SU-DHL-6 (cell line): ENCODE measurements around the gene CADM2.

Source experiments
- H2AFZ ChIP-seq: fragments of 200-600 bp; sonication (generic); 2 replicates; pipeline ENCODE4 v1.6.1; 2014; ENCODE audit warnings: low read depth, mild to moderate bottlenecking, moderate library complexity, mixed read lengths, antibody characterized with exemption, low read length; ENCODE audit not compliant: severe bottlenecking
- H3F3A ChIP-seq: fragments of 200-600 bp; shearing (Covaris generic); 2 replicates; pipeline ENCODE4 v1.6.0; 2016; ENCODE audit warnings: antibody characterized with exemption, mild to moderate bottlenecking; ENCODE audit not compliant: insufficient read depth
- H3K27ac ChIP-seq: fragments of 200-600 bp; sonication (generic); 2 replicates; pipeline ENCODE4 v1.5.1; 2016; ENCODE audit warnings: low read depth, mild to moderate bottlenecking, low read length, moderate library complexity, mixed read lengths
- H3K27me3 ChIP-seq: fragments of 200-600 bp; sonication (generic), shearing (Covaris generic); 2 replicates; pipeline ENCODE4 v1.6.0; 2014; ENCODE audit warnings: mild to moderate bottlenecking, low read length
- H3K36me3 ChIP-seq: fragments of 200-600 bp; sonication (generic); 2 replicates; pipeline ENCODE4 v1.6.1; 2014; ENCODE audit warnings: mild to moderate bottlenecking, low read length, mixed read lengths
- H3K4me2 ChIP-seq: fragments of 300-600, 200-600 bp; shearing (Covaris generic), sonication (generic); 2 replicates; pipeline ENCODE4 v1.6.0; 2014; ENCODE audit warnings: low read length, low read depth, mild to moderate bottlenecking; ENCODE audit not compliant: poor library complexity, severe bottlenecking
- H3K4me3 ChIP-seq: fragments of 200-600 bp; sonication (generic); 2 replicates; pipeline ENCODE4 v1.5.1; 2014; ENCODE audit warnings: antibody characterized with exemption, low read length, mild to moderate bottlenecking, mixed read lengths; ENCODE audit not compliant: insufficient read depth, poor library complexity, severe bottlenecking
- H3K79me2 ChIP-seq: fragments of 200-600 bp; sonication (generic); 2 replicates; pipeline ENCODE4 v1.6.1; 2014; ENCODE audit warnings: mild to moderate bottlenecking, low read length, moderate library complexity; ENCODE audit not compliant: insufficient read depth
- H3K9ac ChIP-seq: fragments of 200-600 bp; sonication (generic); 2 replicates; pipeline ENCODE4 v1.7.0; 2014; ENCODE audit warnings: mild to moderate bottlenecking, low read length
- H3K9me2 ChIP-seq: fragments of 200-600 bp; sonication (generic); replicated peaks from 2 replicates; pipeline ENCODE4 v1.6.1; 2014; ENCODE audit warnings: low read length; ENCODE audit not compliant: insufficient read depth
- H3K9me3 ChIP-seq: fragments of 200-600 bp; sonication (generic); 2 replicates; pipeline ENCODE4 v1.6.1; 2014; ENCODE audit warnings: low read length, mixed read lengths; ENCODE audit not compliant: insufficient read depth
- H4K20me1 ChIP-seq: fragments of 200-600 bp; sonication (generic); 2 replicates; pipeline ENCODE4 v1.6.1; 2014; ENCODE audit warnings: low read depth, mild to moderate bottlenecking, antibody characterized with exemption, low read length, moderate library complexity, mixed read lengths
- EZH2phosphoT487 ChIP-seq: fragments of 200-600 bp; sonication (generic), shearing (Covaris generic); conservative IDR thresholded peaks from 2 replicates; pipeline ENCODE4 v1.6.1; 2018; ENCODE audit warnings: mild to moderate bottlenecking, antibody characterized with exemption, low read length, moderate library complexity, mixed read lengths
- TF ChIP-seq, protein P1 (sequence below): fragments of 200-600 bp; sonication (generic); IDR thresholded peaks from one replicate; pipeline ENCODE4 v1.5.1; 2017; ENCODE audit warnings: antibody characterized with exemption, mild to moderate bottlenecking, low read length, moderate library complexity; ENCODE audit not compliant: insufficient read depth, poor library complexity, severe bottlenecking

Gene CADM2

DNA sequence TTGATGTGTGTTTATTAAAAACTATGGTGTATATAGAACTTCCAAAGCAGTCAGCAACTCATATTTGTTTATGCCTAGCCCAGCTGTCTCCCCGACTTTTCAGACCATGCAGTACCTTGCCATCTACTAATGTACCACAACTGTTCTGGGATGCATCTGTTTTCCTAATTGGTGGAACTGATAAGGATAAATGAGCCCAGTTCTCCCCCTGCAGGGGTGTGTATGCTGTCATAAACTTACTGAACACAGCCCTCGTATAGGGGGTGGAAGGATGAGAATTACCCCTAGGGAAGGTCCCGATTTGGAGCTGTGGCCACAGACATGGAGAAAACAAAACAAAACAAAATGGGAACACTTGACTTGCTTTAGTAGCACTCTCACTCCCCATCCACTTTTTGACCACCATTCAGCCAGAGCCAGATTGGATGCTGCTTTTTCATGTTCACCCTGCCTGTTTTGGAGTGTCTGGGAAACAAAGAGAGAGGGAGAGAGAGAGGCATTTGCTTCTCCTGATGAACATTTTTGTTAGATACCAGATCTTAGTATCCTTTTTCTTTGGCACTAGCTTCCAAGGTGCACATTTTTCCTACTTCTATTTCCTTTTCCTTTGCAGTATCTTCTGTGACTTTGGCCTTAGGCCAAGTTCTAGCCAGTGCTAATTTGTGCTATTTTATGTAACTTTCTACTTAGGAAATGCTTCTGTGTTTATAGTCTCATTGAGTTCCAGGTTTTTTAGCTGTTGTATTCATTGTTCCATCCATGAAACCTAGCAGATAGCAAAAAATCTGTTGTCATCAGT lies 29.1 kb downstream of the CADM2 start:
- Histone ChIP-seq H3K4me2 (no peak overlapping the region), H3K4me3 (no peak overlapping the region), H2AFZ (no peak overlapping the region), H4K20me1 (no peaks in the 10 kb centered on the region), H3K79me2 (no peaks in the 10 kb centered on the region), H3K27me3 (no peaks in the 10 kb centered on the region), H3K9ac (no peak overlapping the region), H3K9me2 (no peaks in the 10 kb centered on the region), H3K27ac (no peak overlapping the region), H3F3A (no peaks in the 10 kb centered on the region), H3K9me3 (no peaks in the 10 kb centered on the region), H3K36me3 (no peaks in the 10 kb centered on the region)
- TF ChIP-seq, protein P1, sequence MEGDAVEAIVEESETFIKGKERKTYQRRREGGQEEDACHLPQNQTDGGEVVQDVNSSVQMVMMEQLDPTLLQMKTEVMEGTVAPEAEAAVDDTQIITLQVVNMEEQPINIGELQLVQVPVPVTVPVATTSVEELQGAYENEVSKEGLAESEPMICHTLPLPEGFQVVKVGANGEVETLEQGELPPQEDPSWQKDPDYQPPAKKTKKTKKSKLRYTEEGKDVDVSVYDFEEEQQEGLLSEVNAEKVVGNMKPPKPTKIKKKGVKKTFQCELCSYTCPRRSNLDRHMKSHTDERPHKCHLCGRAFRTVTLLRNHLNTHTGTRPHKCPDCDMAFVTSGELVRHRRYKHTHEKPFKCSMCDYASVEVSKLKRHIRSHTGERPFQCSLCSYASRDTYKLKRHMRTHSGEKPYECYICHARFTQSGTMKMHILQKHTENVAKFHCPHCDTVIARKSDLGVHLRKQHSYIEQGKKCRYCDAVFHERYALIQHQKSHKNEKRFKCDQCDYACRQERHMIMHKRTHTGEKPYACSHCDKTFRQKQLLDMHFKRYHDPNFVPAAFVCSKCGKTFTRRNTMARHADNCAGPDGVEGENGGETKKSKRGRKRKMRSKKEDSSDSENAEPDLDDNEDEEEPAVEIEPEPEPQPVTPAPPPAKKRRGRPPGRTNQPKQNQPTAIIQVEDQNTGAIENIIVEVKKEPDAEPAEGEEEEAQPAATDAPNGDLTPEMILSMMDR: no peak
- TF ChIP-seq EZH2phosphoT487: no peak

DNA sequence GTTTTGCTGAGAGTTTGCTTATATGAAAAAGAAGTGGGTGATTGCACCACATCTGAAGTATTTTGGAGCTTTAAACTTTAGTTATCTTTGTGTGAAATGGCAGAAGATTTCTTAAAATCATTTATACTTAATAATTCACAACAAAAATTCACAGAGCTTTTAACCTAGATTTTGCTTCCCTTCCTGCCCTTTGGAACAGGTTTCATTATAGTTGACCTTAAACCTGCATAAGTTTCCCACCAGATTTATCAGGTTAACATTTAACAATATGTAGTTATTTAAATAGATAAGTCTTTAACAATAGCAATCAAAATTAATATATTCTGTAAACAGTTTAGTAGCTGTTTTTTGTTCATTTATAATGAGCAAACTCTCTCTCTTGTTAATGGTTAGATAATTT lies 30.3 kb downstream of the CADM2 start:
- no peak overlapping the region for H3K4me2 ChIP-seq
- no peaks in the 10 kb centered on the region for H3F3A ChIP-seq
- no peaks in the 10 kb centered on the region for H3K27me3 ChIP-seq
- no peak overlapping the region for H2AFZ ChIP-seq
- no peaks in the 10 kb centered on the region for H3K9me2 ChIP-seq
- H3K27ac ChIP-seq: no peak overlapping the region
- no peaks in the 10 kb centered on the region for H3K36me3 ChIP-seq
- H4K20me1 ChIP-seq: no peaks in the 10 kb centered on the region
- no peaks in the 10 kb centered on the region for H3K79me2 ChIP-seq
- H3K4me3 ChIP-seq: no peak overlapping the region
- no peak overlapping the region for H3K9ac ChIP-seq
- TF ChIP-seq, protein P1: no peak
- no peak for TF ChIP-seq EZH2phosphoT487
- H3K9me3 ChIP-seq: no peaks in the 10 kb centered on the region

DNA sequence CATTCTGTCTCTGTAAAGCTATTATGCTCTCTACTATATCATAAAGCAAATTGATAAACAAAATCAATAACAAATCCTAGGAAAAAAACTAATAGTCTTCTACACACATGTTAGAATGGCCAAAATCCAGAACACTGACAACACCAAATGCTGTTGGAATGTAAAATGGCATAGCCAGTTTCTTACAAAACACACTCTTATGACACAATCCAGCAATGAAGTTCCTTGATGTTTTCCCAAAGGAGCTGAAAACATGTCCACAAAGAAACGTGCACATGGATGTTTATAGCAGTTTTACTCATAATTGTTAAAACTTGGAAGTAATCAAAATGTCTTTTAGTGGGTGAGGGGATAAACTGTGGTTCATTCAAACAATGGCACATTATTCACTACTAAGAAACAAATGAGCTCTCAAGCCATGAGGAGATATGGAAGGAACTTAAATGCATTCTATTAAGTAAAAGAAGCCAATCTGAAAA lies 32.7 kb downstream of the CADM2 start:
- Histone ChIP-seq H3K4me2 (no peak overlapping the region), H3K9me2 (no peaks in the 10 kb centered on the region), H3K79me2 (no peaks in the 10 kb centered on the region), H3K36me3 (no peaks in the 10 kb centered on the region), H2AFZ (no peak overlapping the region), H4K20me1 (no peaks in the 10 kb centered on the region), H3K27me3 (no peaks in the 10 kb centered on the region), H3K9me3 (no peaks in the 10 kb centered on the region), H3K9ac (no peak overlapping the region), H3K4me3 (no peak overlapping the region), H3K27ac (no peak overlapping the region), H3F3A (no peaks in the 10 kb centered on the region)
- TF ChIP-seq EZH2phosphoT487: no peak
- TF ChIP-seq, protein P1: no peak
